Ecto neural progenitor cell (in vitro differentiated cells): ENCODE results near the gene PPM1J.
"Not testable (repeated sequence)": the region's sequence is repeated elsewhere in the genome, so short reads cannot be mapped to it uniquely, and the experiment has no call there.

Experiments used
- DNase-seq: peaks from one replicate; pipeline ENCODE4 v3.0.0-alpha.2; 2018; ENCODE audit warnings: low spot score

The PPM1J gene

DNA sequence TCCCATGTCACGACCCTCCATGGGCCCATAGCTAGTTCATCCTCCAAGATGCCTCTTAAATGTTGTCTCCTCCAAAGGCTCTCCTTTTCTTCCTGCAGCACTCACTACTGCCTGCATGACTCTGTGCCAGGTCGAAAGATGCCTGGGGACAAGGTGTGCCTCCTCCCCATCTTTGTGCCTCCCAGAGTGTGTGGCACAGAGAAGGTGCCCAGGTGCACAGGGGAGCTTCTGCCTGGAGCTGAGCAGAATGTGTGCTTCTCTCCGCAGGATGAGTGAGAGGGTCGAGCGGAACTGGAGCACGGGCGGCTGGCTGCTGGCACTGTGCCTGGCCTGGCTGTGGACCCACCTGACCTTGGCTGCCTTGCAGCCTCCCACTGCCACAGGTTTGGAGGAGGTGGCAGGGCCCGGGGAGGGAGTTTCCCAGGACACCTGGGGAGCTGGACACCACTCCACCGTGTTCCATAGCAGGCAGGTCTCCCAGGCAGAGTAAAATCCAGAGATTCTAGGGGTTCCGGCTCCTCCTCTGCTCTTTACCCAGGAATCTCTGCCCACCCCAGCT is 6.9 kb upstream of the PPM1J start:
- peak; percentile 47 for DNase-seq

DNA sequence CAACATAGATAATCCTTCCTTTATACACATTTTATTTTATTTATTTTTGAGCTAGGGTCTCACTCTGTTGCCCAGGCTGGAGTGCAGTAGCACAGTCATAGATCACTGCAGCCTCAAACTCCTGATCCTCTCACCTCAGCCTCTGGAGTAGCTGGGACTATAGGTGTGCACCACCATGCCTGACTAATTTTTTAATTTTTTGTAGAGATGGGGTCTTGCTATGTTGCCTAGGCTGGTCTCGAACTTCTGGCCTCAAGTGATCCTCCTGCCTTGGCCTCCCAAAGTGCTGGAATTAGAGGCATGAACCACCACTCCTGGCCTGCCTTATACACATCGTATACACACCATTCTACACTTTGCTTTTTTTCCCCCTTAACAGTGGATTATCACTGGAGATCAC is 6.2 kb upstream of the PPM1J start:
- not testable (repeated sequence) for DNase-seq

DNA sequence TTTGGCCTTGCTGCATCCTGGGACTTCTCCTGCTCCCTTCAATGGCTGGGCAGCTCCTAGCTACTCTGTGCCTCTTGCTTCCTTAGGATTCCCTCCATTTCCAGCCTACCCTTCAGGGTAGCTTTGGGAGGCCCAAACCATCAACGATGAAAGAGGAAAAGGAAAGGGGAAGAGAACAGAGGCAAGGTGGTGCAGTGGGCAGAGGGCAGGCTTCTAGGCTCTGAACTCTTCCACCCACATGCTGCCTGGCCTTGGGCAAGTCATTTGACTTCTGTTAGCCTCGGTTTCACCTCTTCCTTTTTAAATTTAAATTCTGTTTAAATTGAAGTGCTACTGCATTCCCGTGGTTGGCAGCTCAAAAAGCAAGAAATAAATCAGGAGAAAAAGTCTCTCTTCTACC is 5.7 kb upstream of the PPM1J start:
- no peak for DNase-seq

DNA sequence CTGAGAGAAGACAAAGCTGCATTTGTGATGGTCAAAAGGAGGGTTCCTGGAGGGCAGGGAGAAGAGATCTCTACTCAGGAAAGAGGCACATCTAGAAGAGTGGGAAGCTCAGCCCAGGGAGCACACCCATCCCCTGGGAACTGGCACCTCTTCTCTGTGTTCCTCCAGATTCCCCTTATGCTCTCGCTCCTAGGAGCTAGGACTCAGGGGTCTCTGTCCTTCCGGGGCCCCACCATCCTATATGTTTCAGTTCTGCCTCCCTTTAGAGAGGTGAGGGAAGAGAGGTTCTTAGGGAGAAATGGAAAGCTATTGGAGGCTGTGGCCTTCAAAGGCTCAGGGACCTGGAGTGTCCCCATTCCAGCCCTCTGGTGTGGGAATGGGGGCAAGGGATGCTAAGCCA is 4.6 kb upstream of the PPM1J start:
- DNase-seq, result no peak

DNA sequence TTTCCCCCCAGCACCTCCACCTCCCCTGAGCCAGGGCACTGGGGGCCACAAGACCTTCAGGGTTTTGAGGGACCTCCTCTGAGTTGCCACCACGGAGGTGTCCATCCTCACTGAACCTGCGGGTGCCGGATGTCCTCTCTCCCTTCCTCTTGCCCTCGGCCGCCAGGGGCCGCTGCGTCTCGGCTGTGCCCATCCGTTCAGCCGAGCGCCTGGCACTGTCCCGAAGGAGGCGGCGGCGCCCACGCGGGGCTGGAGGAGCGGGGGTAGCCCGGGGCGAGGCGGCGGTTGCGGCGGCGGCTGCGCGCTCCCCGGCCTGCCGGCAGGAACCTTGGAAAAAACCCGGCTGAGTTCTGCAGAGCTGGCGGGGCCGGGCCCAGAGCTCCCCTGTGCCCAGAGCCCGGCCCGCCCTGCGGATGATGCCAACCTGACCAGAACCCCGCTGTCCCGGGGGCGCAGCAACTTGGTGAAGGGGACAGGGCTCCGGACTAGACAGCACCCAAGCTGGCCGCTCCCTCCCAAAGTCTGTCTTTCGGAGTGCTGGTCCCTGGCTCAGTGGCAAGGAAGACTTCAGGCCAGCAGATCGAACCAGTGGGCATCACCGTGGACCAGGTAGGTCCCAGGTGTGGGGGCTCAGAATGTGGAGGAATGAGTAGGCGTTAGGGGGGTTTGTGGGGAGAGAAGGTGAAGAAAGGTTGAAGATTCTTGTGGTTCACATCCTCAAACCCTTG is 3.7 kb upstream of the PPM1J start:
- DNase-seq, result peak; percentile 86

DNA sequence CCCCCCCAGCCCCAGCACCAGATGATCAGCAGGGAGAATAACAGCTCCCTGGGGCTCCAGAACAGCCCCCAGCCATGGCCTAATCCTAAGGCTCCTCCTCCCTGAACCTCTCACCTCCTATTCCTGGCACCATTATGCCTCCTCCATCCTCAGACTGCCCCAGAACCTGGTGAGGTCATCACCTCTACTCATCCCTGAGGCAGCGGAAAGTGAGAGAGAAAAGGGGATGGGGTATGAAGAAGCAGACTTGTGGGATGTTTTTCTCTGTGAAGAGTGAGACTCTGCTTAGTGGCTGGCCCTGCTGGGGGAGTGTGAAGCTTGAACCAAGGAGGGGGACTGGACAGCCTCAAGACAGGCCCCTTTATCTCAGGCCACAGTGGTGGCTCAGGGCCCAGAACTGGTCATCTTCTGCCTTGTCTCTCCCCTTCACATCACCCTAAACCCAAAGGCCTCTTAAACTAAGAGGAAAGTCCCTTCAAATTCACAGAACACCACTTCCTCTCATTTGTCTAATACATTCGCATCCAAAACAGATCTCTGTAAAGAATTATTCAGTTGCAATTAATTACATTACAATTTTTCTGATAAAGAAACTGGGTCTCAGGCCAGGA is 2.2 kb upstream of the PPM1J start:
- DNase-seq, result no peak

DNA sequence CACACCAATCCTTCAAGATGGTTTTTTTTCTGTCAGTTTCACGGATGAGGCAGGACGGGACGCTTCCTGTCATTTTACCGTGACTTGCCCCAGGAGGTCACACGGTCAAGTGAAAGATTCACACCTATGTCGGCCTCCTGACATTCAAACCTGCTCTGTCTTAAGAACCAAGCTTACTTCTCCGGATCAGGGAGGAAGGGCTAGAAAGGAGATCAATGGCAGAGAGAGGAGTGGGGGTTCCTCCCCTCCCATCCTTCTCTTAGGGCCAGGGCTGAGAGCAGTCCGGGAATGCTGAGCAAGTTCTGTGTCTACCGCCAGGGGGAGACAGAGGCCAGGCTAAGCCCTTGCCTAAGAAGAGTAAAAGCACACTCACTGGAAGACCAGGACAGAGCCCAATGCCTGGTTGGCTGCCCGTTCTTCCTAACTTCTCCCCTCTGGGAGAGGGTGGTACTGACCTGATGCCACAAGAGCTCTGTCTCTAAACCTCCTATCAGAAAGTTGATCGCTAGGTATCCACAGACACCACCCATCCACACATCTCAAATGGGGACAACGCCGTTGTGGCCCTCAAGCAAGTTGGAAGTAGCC is 1.1 kb upstream of the PPM1J start:
- peak; percentile 91 for DNase-seq

DNA sequence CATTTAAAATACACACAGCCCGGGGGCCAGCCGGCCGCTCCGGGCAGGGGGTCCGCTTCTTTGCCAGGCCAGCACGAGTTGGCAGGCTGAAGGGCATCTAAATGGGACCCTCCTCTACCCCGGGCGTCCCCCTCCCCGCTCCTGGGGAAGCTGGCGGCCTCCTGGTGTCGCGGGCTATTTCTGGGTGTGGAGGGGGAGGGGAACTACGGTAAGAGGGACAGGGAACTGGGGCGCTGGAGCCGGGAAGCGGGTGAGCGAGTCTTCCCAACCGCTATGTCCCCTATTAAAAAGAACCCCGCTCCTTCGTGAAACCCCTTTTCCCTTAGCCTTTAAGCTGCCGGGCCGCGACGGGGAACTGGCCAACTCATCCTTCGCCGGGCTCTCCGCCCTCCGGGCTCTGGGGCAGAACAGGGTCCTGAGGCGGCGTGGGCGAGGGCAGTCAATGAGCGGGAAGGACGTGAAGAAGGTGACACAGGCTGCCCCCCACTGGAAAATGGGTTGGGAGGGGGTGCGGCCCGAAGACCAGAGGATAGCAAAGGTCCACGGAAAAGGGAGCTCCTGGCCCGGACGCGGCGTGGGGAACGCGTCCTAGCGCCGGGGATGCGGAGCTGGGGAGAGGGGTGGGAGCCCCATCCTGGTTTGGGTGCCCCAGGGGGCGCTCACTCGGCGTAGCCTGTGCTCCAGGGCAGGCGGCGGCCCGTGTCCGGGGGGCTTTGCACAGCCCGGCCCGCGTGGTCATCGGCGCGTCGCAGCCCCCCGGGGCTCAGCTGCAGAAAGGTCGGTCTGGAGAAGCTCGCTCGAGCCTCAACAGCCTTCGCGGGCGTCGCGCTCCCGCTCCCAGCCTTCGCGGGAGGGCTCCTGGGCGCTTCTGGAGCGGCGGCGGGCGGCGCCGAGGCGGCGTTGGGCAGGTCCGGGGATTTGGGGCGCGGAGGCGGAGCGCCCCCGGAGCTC is 544 bp downstream of the PPM1J start:
- DNase-seq, result peak; percentile 70

DNA sequence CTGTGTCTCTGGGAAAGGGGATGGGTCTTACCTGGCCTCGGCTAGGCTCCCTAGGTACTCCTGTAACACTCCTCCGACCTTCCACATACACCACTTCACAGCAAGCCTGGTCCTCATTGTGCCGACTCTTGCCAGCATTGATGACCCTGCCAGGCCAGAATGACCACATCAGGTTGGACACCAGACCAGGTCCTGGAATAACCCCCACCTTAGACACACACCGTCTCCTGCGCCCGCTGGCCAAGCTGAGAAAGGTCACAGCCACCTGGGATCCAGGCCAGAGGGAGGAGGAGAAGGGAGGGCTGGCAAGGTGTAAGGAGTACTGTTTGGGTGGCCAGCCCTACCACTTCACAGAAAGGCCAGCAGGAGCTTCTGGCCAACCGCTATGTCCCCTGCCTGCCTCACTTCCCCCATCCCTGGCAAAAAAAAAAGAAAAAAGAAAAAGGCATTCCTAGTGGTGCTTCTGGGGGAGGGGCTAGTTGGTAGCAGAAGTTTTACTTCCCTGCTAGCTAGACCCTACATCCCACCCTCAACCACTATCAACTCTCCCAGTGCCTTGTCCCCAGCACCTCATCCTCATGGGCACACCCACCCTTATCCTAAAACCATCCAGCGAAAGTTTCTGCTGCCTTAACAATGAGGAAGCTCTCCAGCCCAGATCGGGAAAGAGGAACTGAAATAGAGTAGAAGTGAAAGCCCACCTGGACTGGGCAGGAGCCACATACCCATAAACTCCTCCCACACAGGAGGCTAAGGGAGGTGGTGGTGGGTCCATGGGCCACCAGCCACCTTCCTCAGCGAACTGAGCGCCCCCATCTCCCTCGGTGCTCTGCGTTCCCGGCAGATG is 1.4 kb downstream of the PPM1J start:
- DNase-seq, result no peak

DNA sequence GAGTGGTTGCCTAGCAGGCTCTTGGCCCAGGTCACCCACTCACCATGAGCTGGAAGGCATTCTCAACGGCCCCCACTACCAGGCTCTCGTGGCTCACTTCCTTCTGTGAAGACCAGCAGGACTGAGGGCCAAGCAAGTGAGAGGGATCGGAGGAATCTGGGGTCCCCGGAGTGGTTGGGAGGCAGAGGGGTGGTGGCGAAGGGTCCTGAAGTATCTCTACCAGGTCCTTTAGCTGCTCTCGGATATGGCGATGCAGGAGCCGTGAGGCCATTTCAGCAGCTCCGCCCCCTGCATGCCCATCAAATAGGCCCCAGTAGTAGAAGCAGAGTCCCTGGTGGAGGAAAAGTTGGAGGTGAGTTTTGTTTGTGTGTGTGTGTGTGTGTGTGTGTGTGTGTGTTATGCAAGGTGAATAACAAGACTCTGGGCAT is 2.4 kb downstream of the PPM1J start:
- no peak for DNase-seq

DNA sequence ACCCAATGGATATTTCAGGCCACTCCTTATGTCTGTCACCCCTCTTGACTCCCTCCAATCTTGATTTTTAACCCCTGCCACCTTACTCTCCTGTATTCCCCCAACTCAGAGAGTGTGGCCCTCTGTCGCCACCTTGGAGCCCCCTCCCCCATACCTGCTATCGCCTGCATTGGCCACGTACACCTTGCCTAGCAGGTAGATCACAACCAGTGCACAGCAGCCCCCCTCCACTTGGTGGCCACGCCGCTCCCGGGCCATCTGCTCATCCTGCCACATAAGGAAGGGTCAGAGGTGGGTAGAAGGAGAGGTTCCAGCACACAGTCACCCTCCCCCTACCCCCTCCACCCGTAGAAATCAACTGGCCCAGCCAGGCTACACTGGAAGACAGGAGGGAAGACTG is 2.9 kb downstream of the PPM1J start:
- DNase-seq, result no peak

DNA sequence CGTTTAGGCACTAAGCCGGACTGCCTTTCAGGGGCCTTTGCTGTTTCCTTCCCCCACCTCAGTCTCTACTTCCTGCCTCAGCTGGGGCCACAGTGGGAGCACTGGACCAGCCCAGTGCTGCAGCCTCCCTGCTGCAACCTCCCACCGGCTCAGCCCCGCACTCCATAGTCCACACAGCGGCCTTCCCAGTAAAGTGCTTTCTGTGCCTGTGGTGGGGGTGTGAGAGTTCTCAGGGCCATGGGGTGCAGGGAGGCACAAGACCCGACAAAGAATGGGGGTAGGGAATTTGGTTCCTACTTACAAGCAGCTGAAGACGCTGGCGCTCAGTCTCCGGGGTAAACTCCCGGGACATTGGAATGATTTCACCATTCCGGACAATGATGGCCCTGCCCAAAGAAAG is 3.5 kb downstream of the PPM1J start:
- DNase-seq, result no peak

DNA sequence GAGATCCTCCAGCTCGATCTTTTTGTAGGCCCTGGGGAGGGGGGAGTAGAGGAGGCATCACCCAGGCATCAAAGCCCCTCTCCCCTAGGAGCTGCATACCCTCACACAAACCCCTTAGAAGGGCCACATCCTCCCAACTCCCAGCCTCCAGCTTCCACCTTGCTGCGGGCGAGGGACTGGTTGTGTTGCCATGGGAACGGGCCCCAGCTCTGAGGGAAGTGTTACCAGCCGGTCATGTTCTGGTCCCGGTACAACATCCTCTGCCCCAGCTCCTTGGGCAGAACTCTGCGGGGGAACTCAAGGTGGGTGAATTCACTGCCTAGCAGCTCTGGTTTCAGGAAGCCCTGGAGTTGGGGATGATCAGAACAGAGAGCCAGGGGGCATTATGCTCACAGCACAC is 4.1 kb downstream of the PPM1J start:
- no peak for DNase-seq

DNA sequence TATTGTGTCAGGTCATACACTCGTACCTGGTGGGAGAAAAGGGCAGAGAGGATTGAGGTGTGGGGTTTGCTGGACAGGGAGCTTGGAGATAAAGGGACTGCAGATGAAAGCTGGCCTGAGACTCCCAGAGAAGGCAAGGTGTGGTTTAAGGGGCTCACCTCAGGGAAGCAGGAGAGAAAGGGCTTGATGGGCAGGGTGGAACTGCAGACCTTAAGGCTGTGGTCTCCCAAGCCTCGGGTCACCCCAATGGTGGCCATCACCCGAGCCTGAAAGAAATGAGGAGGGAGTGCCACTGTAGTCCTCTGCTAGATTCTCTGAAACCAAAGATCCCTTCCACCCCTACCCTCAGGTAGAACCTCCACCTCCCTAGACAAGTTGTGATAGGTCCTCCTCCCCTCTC is 4.5 kb downstream of the PPM1J start:
- DNase-seq, result no peak

DNA sequence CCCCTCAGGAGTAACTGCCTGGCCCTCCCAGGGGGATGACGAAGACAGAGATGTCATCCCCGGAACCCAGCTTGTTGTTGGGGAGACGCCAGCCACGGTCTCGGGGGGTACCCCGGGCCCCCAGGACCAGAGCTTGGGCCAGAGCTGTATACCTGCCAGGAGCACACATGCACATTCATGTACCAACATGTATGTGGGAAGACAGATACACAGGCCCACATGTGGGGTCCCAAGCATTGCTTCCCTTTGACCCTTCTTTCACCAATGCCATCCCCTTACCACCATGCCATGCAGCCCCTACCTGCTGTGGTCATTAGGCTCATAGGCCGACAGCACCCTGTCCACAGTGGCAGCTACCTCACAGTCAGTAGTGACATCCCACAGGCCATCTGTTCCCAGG is 5.0 kb downstream of the PPM1J start:
- DNase-seq, result no peak

DNA sequence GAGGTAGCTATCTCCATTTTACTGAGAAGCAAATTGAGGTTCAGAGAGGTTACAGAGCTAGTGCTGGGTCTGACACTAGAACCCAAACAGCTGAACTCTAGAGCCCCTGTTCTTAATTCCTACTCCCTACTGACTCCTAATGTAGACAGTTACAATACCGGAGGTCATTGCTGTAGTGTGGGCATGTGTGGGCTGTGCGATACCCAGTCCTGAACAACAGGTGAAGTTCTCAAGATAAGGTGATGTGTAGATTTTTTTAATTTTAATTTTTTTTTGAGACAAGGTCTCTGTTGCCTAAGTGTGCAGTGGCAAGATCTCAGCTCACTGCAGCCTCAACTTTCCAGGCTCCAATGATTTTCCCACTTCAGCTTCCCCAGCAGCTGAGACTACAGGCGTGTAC is 6.6 kb downstream of the PPM1J start:
- no peak for DNase-seq

DNA sequence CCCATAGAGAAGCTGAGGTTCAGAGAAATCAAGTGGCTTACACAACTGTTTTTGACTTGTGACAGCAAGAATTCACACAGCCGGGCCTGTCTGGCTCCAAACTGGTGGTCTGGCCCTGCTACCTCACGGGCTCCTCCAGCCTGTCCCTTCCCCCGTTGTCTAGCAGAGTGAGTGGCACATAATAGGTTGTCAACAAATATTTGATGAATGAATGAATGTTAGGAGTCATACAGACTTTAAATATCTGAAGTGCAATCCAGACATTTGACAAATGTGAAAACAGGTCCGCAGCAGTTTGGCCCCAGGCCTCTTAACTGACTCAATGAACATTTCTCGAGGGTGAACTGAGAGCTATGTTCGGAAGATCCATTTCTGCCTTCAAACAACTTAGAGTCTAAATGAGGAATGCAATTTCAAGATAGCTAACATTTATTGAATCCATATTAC is 7.1 kb downstream of the PPM1J start:
- DNase-seq, result no peak

DNA sequence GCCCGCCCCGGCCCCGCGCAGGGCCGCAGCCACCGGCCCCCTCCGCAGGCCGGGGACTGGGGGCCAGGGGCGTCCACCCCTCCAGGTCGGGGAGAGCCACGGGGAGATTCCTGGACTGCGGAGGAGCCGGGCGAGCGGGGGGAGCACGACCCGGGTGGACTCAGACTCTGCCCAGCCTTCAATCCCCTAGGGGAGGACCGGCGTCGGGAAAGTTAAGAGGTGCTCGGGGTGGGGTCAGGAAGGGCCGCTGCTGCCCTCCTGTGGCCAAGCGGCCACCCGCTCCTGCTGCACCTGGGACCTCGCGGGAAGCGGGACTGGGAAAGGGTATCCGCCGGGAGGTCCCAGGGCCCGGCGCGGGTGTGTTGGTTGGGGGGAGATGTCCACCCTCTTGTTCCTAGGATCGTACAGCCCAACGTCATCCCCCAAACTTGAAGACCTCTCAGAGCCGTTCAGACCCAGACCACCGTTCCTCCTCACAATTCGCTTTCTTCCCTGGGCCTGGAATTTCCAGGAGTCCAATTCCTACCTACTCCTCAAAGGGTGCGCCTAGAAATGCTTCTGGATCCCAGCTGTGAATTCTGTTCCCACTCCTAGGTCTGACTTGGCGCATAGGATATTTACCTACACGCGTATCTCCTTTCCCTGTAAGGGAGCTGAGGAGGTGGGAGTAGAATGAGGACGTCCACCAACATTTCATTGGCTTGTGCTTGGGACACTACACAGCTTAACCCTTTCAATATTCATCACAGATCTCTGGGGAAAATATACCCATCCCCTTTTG is 7.7 kb downstream of the PPM1J start:
- peak; percentile 91 for DNase-seq

DNA sequence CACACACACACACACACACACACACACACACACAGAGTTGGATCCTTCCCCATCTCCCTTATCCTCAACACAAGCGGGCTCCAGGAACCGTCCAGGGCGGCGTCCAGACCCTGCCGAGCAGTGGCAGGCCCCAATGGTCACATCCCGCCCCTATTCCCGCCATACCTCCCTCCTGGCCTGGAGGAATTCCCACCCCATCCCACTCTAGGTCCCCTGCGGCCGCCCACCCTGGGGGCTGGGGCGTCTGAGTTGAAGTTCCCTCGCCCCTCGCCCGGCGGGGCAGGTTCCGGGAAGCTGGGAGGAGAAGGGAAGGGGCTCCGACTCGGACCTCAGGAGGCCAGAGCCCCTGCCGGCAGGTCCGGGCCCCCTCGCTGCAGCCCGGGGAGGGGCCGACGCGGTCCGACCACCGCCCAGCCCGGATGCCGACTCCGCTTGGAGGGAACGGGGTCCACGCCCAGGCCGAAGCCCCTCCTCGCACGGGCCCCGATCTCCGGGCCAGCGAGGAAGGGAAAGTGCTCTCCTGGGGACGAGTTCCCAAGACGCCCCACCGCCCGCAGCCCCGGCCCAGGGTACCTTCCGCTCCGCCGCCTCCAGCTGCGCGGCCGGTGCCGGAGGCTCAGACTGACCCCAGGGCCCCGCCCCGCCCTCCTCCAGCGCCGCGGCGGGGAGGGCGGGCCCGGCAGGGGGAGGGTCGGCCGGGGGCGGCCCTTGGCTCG is 8.5 kb downstream of the PPM1J start, which contains the start of gene RHOC:
Gene RHOC (minus strand): TSS at position 623 of the 716 bp plus-strand sequence. CDS start 3,328 bp downstream, outside the sequence.
- peak; percentile 82 for DNase-seq
